ENCODE results near the gene TCEAL5. TPM values are rescaled to one million over a fixed set of nuclear protein-coding genes. Genes with fewer than 3 reads are reported as not detected.

TCEAL5 gene, protein sequence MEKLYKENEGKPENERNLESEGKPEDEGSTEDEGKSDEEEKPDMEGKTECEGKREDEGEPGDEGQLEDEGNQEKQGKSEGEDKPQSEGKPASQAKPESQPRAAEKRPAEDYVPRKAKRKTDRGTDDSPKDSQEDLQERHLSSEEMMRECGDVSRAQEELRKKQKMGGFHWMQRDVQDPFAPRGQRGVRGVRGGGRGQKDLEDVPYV
- total RNA-seq = not detected in 2 replicates

DNA sequence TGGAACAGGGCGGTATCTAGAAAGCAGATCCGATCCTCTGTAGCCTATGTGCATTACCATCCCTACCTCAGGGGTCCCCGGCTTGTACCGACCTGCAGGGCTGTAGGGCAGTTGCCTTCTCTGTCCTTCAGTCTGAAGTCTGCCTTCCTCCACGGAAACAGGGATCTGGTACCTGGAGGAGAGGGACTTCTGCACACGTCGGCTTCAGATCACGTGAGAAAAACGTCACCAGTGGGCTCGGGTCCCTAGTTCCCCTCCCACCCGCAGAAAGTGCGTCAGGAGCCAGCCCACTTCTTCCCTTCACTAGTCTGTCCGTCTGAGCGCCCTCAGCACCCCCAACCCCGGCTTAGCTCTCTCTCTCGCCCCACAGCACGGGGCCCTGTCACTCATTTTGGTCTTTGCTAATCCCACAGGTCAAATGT is at the start of gene TCEAL5:
Gene TCEAL5, minus strand, starts transcription at position 170 of the 422 bp plus-strand sequence. CDS start 2,187 bp downstream, outside the sequence.

DNA sequence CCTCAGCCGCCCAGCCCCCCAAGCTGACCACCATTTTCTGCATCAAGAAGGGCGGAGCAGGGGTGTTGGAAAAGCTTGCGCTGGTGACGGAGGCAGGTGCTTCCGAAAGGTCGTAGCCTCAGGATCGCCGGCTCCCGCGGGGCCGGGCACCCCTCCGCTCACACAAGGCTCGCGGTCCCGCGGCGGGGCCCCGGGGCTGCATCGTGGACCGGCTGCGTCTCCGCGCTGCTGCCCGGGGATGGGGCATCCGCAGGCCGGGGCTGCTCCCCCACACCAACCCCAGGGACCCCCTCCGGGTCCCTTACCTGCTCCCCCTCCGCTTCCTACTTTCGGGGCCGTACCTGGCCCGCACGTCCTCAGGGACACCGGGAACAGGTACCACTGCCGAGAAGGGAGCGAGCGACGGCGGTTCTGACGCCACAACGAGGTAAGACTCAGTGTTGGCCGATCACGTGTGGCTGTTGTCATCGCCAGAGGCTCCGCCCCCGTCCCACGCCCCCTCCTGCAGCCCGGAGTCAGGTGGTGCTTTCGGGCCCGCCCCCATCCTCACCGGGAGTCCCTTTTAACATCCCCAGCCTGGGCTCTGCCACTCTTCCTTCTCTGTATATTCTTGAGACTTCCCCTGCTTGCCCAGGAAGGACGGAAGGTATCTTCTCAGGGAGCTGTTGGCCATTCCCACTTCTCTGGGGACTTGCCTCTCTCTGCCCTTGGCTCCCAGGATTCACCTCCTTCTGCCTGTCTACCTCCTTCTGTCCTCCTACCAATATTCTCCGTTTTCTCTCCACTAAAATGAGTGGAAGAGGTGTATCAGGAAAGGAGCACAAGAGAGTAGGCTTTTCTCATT is 34.2 kb upstream of the TCEAL5 start, which contains the start of gene BEX2:
Gene BEX2, minus strand, starts transcription at position 436 of the 844 bp plus-strand sequence. CDS start 1,014 bp downstream, outside the sequence.

DNA sequence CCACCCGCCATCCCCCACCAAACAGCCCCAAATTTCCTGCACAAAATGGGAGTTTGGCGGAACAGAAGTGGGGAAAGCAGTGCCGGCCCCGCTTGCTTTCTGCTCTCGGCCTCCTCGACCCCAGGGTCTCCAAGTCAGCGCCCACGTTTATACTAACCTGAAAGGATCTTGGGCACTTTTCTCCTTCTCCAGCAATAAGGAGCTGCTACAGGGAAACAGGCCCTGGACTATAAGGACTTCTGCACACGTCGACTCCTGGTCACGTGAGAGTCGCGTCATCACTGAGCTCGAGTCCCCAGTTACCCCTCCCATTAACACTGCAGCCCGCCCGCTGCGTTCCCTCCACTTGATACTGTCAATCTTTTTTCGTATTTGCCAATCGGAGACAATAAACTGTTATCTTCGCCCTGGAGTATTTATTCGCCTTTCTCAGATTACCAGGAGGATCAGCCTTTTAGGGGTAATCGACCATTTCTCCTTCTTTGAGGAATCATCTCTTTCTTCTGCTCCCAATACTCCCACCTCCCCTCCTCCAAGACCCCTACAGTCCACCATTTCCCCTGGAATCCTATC is 21.5 kb downstream of the TCEAL5 start, which contains the start of gene TCEAL8:
Gene TCEAL8, minus strand, starts transcription at position 235 of the 573 bp plus-strand sequence. CDS start 1,176 bp downstream, outside the sequence.

Other genes with a start within 250 kb of the TCEAL5 start
- gene BEX1, start 212.6 kb downstream of the TCEAL5 start, total RNA-seq = 0.31 and 4.8 TPM in 2 replicates
- 0.08 TPM in 1 of 2 replicates, not detected in the other for gene NXF3, start 183.6 kb downstream of the TCEAL5 start, total RNA-seq
- gene BEX4, start 61.6 kb downstream of the TCEAL5 start, total RNA-seq = 26.2 and 32.5 TPM in 2 replicates
- 77.5 and 78.7 TPM in 2 replicates for gene TCEAL8, start 21.6 kb downstream of the TCEAL5 start, total RNA-seq
- 13.8 and 24.0 TPM in 2 replicates for gene BEX2, start 34.2 kb upstream of the TCEAL5 start, total RNA-seq
- 7.6 and 9.9 TPM in 2 replicates for gene TCEAL7, start 53.5 kb upstream of the TCEAL5 start, total RNA-seq
- gene TCEAL9, start 79.8 kb upstream of the TCEAL5 start, total RNA-seq = 70.4 and 76.2 TPM in 2 replicates
- 132 and 200 TPM in 2 replicates for gene BEX3, start 99.8 kb upstream of the TCEAL5 start, total RNA-seq
- not detected in 2 replicates for gene RAB40A, start 242.7 kb upstream of the TCEAL5 start, total RNA-seq